Spinal cord (tissue), 10 donors: ENCODE results near the gene SUMO2. TPM values are rescaled to one million over a fixed set of nuclear protein-coding genes. Genes with fewer than 3 reads are reported as not detected.

Experiments
- DNase-seq, 6 donors: peaks; one replicate each; pipeline versions ENCODE4 v3.0.0 to v3.0.0-alpha.2; 2013 to 2015; ENCODE audit warnings: low spot score in 6 of 6, low read depth in 4 of 6
- H3K27ac ChIP-seq: one replicate; pipeline ENCODE4 v1.5.1; 2013; ENCODE audit warnings: low read depth, low read length, control low read depth
- H3K27me3 ChIP-seq: one replicate; pipeline ENCODE4 v1.6.1; 2013; ENCODE audit warnings: low read length; ENCODE audit not compliant: control insufficient read depth, insufficient read depth
- H3K36me3 ChIP-seq: one replicate; pipeline ENCODE4 v1.6.1; 2013; ENCODE audit warnings: low read length; ENCODE audit not compliant: control insufficient read depth, insufficient read depth
- H3K4me1 ChIP-seq: one replicate; pipeline ENCODE4 v1.6.1; 2013; ENCODE audit warnings: low read length; ENCODE audit not compliant: control insufficient read depth, insufficient read depth
- H3K4me3 ChIP-seq: one replicate; pipeline ENCODE4 v1.5.1; 2013; ENCODE audit warnings: low read depth, low read length, control low read depth
- H3K9me3 ChIP-seq: one replicate; pipeline ENCODE4 v1.6.1; 2013; ENCODE audit warnings: low read length; ENCODE audit not compliant: control insufficient read depth, insufficient read depth
- WGBS: methylation state at CpG from one replicate; pipeline ENCODE4 v1.1.5; 2013; ENCODE audit warnings: missing lambda C conversion rate; ENCODE audit not compliant: insufficient coverage; 5-methylcytosine and 5-hydroxymethylcytosine counted together
- long read RNA-seq, 4 donors: transcript quantifications; one replicate each; lab custom pipeline, GENCODE V29; 2026
- polyA plus RNA-seq, 2 donors: library from polyadenylated mRNA; unstranded; fragments of 120-200 nt; gene quantifications; one replicate each; pipeline ENCODE4 v1.2.1, GENCODE V29; 2013; ENCODE audit not compliant: insufficient read length in 2 of 2
- total RNA-seq, 2 donors: library from RNA; depleted of rRNA in 1 of 2; stranded (reverse); fragments of 120-200 nt in 1 of 2; fragments of >200 nt in 1 of 2; gene quantifications; one replicate each; pipeline versions ENCODE4 v1.2.3 to v1.2.4, GENCODE V29; 2013 to 2014
- donor health status: healthy.

SUMO2 gene
- total RNA-seq (100 to 1,000 TPM; 133 to 360 TPM), polyA plus RNA-seq (100 to 1,000 TPM; 557 to 562 TPM)
- long read RNA-seq, donor 1, transcript SUMO2-203 (4 exons, 490 nt), result minor isoform, 6 of 354 reads
- long read RNA-seq, donor 1, transcript SUMO2-202 (4 exons, 3,190 nt), result major isoform, 313 of 354 reads
- long read RNA-seq, donor 1, transcript SUMO2-201 (3 exons, 809 nt), result minor isoform, 5 of 354 reads
- long read RNA-seq, donor 1, partial matches to known transcripts, result 30 of 354 reads
- long read RNA-seq, donor 1, other reads (novel, unspliced or antisense), result 0 of 354 reads
- long read RNA-seq, donor 2, transcript SUMO2-202 (4 exons, 3,190 nt), result major isoform, 128 of 163 reads
- long read RNA-seq, donor 2, partial matches to known transcripts, result 32 of 163 reads
- long read RNA-seq, donor 2, other reads (novel, unspliced or antisense), result 0 of 163 reads
- long read RNA-seq, donor 3, transcript SUMO2-202 (4 exons, 3,190 nt), result major isoform, 182 of 186 reads
- long read RNA-seq, donor 3, partial matches to known transcripts, result 0 of 186 reads
- long read RNA-seq, donor 3, other reads (novel, unspliced or antisense), result 0 of 186 reads
- long read RNA-seq, donor 4, transcript SUMO2-202 (4 exons, 3,190 nt), result major isoform, 452 of 501 reads
- long read RNA-seq, donor 4, transcript SUMO2-203 (4 exons, 490 nt), result minor isoform, 6 of 501 reads
- long read RNA-seq, donor 4, partial matches to known transcripts, result 40 of 501 reads
- long read RNA-seq, donor 4, other reads (novel, unspliced or antisense), result 0 of 501 reads

- H3K9me3 ChIP-seq, result no peaks in the 10 kb centered on the region
- peak within 1 kb of the TSS; percentile 99 for H3K27ac ChIP-seq
- H3K4me3 ChIP-seq, result peak within 1 kb of the TSS; percentile 77
- H3K27me3 ChIP-seq, result no peaks in the 10 kb centered on the region
- peak; percentile 84 to 98 (median 92) for DNase-seq
- WGBS, result under 1% methylated on average over 79 of the region's 92 CpGs
- peaks cover 21% of the 10 kb centered on the region for H3K36me3 ChIP-seq
- H3K4me1 ChIP-seq, result peaks cover 16% of the 10 kb centered on the region
Measured at GRCh38 chr17:75182569-75183436, at the start of gene SUMO2. TSS of gene SUMO2 (minus strand) at chr17:75182959. CDS start at chr17:75182834, 125 bp downstream.

- H3K36me3 ChIP-seq, result peaks cover 71% of the 10 kb centered on the region
- WGBS, result 95% methylated on average over 16 of the region's 18 CpGs
- no peaks in the 10 kb centered on the region for H3K9me3 ChIP-seq
- H3K4me3 ChIP-seq, result no peak overlapping the region
- DNase-seq, result no peak
- peaks cover 2% of the 10 kb centered on the region for H3K4me1 ChIP-seq
- no peaks in the 10 kb centered on the region for H3K27me3 ChIP-seq
- H3K27ac ChIP-seq, result no peak overlapping the region
Measured at GRCh38 chr17:75231741-75232464, 49.1 kb upstream of the SUMO2 start.

- no peaks in the 10 kb centered on the region for H3K27me3 ChIP-seq
- no peaks in the 10 kb centered on the region for H3K9me3 ChIP-seq
- H3K4me1 ChIP-seq, result peaks cover 2% of the 10 kb centered on the region
- WGBS, result 90% methylated on average over 5 of the region's 8 CpGs
- peaks cover 71% of the 10 kb centered on the region for H3K36me3 ChIP-seq
- no peak for DNase-seq
- no peak overlapping the region for H3K27ac ChIP-seq
- H3K4me3 ChIP-seq, result no peak overlapping the region
Measured at GRCh38 chr17:75231071-75231470, 48.3 kb upstream of the SUMO2 start.

- Histone ChIP-seq H3K4me1 (peaks cover 2% of the 10 kb centered on the region), H3K9me3 (no peaks in the 10 kb centered on the region), H3K4me3 (no peak overlapping the region), H3K27me3 (no peaks in the 10 kb centered on the region), H3K36me3 (peaks cover 72% of the 10 kb centered on the region), H3K27ac (no peak overlapping the region)
- WGBS, result 80% methylated on average over 4 of the region's 4 CpGs
- DNase-seq, result peak in 1 of 6 donors; percentile 8
Measured at GRCh38 chr17:75228847-75229246, 46.1 kb upstream of the SUMO2 start.

- peaks cover 72% of the 10 kb centered on the region for H3K36me3 ChIP-seq
- no peaks in the 10 kb centered on the region for H3K27me3 ChIP-seq
- H3K4me1 ChIP-seq, result peaks cover 2% of the 10 kb centered on the region
- DNase-seq, result peak in 1 of 6 donors; percentile 47
- no peaks in the 10 kb centered on the region for H3K9me3 ChIP-seq
- H3K4me3 ChIP-seq, result no peak overlapping the region
- WGBS, result 86% methylated on average over 1 of the region's 2 CpGs
- no peak overlapping the region for H3K27ac ChIP-seq
Measured at GRCh38 chr17:75228305-75228704, 45.5 kb upstream of the SUMO2 start.

GRCh38 chr17:75227729-75228128 lies 45.0 kb upstream of the SUMO2 start:
- Histone ChIP-seq H3K27ac (no peak overlapping the region), H3K4me3 (no peak overlapping the region), H3K4me1 (peaks cover 2% of the 10 kb centered on the region), H3K9me3 (no peaks in the 10 kb centered on the region), H3K36me3 (peaks cover 69% of the 10 kb centered on the region), H3K27me3 (no peaks in the 10 kb centered on the region)
- no peak for DNase-seq
- 95% methylated on average over 2 of the region's 5 CpGs for WGBS

- peaks cover 58% of the 10 kb centered on the region for H3K36me3 ChIP-seq
- no peaks in the 10 kb centered on the region for H3K27me3 ChIP-seq
- H3K27ac ChIP-seq, result no peak overlapping the region
- 85% methylated on average over 14 of the region's 14 CpGs for WGBS
- no peaks in the 10 kb centered on the region for H3K9me3 ChIP-seq
- DNase-seq, result no peak
- H3K4me3 ChIP-seq, result no peak overlapping the region
- peaks cover 2% of the 10 kb centered on the region for H3K4me1 ChIP-seq
Measured at GRCh38 chr17:75225016-75225415, 42.3 kb upstream of the SUMO2 start.

- Histone ChIP-seq H3K27me3 (no peaks in the 10 kb centered on the region), H3K27ac (no peak overlapping the region), H3K4me3 (no peak overlapping the region), H3K9me3 (no peaks in the 10 kb centered on the region), H3K4me1 (no peaks in the 10 kb centered on the region), H3K36me3 (peaks cover 69% of the 10 kb centered on the region)
- 92% methylated on average over 1 of the region's 3 CpGs for WGBS
- DNase-seq, result no peak
Measured at GRCh38 chr17:75219815-75220214, 37.1 kb upstream of the SUMO2 start.

- Histone ChIP-seq H3K4me1 (no peaks in the 10 kb centered on the region), H3K27me3 (no peaks in the 10 kb centered on the region), H3K4me3 (no peak overlapping the region), H3K9me3 (no peaks in the 10 kb centered on the region), H3K36me3 (peaks cover 79% of the 10 kb centered on the region), H3K27ac (no peak overlapping the region)
- WGBS, result 70% methylated on average over 2 of the region's 6 CpGs
- DNase-seq, result no peak
Measured at GRCh38 chr17:75218131-75218530, 35.4 kb upstream of the SUMO2 start.
